ENCODE measurements around the gene NHSL1.

GRCh38 chr6:138374815-138375214, 124.5 kb downstream of the NHSL1 start:
- TF ChIP-seq EZH2phosphoT487 (IDR thresholded peaks at IDR 0.05; ENCODE audit: low read length): no peak
- no peak for TF ChIP-seq EZH2 (optimal IDR thresholded peaks at IDR 0.05; ENCODE audit: low read depth, low read length)

All from MM.1S (cell line).